Stimulated activated naive CD8-positive, alpha-beta T cell treated with anti-CD3 and anti-CD28 coated beads, Interleukin-15, amount 100 ng/mL, for 72 hours (primary cell): ENCODE data around the gene SRSF4.
A peak's percentile ranks its signal among the peaks of the same experiment; 100 is the strongest.

Experiments
- ATAC-seq: fragments of 150-1000 bp; cut with Tn5 transposase; 2 replicates; pipeline ENCODE4 v1.10.0; 2021; ENCODE audit warnings: mild to moderate bottlenecking, moderate library complexity
- DNase-seq, 2 donors: peaks; one replicate each; pipeline ENCODE4 v3.0.0; 2021 to 2022
- H3K27ac Mint-ChIP-seq, 2 donors: one replicate each; pipeline ENCODE4 v1.8.0; 2022; ENCODE audit warnings: mild to moderate bottlenecking in 2 of 2, mixed read lengths in 2 of 2, moderate library complexity in 2 of 2
- H3K27me3 Mint-ChIP-seq: one replicate; pipeline ENCODE4 v1.8.0; 2022; ENCODE audit warnings: mixed read lengths
- H3K4me1 Mint-ChIP-seq: one replicate; pipeline ENCODE4 v1.8.0; 2022; ENCODE audit warnings: mild to moderate bottlenecking, mixed read lengths
- H3K4me3 Mint-ChIP-seq, 2 donors: one replicate each; pipeline ENCODE4 v1.8.0; 2022; ENCODE audit warnings: mild to moderate bottlenecking in 2 of 2, mixed read lengths in 2 of 2, moderate library complexity in 1 of 2
- H3K9me3 Mint-ChIP-seq, 2 donors: one replicate each; pipeline ENCODE4 v1.8.0; 2022; ENCODE audit warnings: mixed read lengths in 2 of 2

The SRSF4 gene

DNA sequence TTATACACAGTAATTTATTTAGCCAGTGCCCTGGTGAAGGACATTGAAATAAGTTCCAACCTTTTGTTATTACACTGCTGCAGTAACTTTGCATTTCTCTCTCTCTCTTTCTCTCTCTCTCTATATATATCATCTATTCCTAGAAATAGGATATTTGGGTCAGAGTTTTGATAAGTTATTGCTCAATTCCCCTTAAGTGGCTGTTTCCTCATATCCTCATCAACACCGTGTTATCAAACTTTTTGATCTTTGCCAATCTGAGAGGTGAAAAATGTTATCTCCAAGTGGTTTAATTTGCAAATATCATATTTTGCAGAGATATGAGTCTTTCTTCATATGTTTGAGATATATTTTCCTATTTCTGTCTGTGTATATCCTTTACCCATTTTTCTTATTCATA is 1.6 kb upstream of the SRSF4 start:
- no peaks in the 10 kb centered on the region for H3K9me3 Mint-ChIP-seq
- H3K27me3 Mint-ChIP-seq = no peaks in the 10 kb centered on the region
- peak overlapping the region in 1 of 2 donors; percentile 95 for H3K4me3 Mint-ChIP-seq
- H3K4me1 Mint-ChIP-seq = peaks cover 27% of the 10 kb centered on the region
- no peak for ATAC-seq
- no peak for DNase-seq
- H3K27ac Mint-ChIP-seq = no peak overlapping the region

GRCh38 chr1:29180497-29181412 is 945 bp downstream of the SRSF4 start:
- ATAC-seq = no peak
- Mint-ChIP-seq H3K4me1 (peaks cover 49% of the 10 kb centered on the region), H3K4me3 (peak overlapping the region; percentile 91 to 95), H3K27ac (peak overlapping the region; percentile 98 to 99), H3K9me3 (no peaks in the 10 kb centered on the region), H3K27me3 (no peaks in the 10 kb centered on the region)
- DNase-seq = no peak

- DNase-seq (no peak), ATAC-seq (no peak)
- Mint-ChIP-seq H3K27me3 (no peaks in the 10 kb centered on the region), H3K4me3 (peak overlapping the region; percentile 91 to 95), H3K4me1 (peaks cover 49% of the 10 kb centered on the region), H3K9me3 (no peaks in the 10 kb centered on the region), H3K27ac (peak overlapping the region; percentile 74 to 98)
Measured at GRCh38 chr1:29179641-29180184, 2.0 kb downstream of the SRSF4 start.

DNA sequence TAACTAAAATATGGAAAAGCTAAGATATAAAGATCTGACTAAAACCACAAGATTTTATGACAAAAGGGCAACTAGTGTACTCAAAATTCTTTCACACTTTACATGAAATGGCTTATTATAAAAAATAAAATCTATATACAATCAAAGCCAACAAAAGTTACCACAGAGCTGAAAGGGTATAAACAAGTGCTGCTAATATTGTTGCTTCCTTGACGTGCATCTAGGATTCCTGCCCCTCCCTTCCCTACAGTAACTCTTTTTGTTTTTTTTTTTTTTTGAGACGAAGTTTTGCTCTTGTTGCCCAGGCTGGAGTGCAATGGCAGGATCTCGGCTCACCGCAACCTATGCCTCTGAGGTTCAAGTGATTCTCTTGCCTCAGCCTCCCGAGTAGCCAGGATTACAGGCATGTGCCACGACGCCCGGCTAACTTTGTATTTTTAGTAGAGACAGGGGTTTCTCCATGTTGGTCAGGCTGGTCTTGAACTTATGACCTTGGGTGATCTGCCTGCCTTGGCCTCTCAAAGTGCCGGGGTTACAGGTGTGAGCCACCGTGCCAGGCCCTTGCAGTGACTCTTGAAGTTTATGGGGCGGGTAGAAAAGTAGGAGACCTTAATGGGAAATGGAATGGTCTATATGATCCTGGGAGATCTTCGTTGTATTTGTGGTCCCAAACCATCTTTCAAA is 4.5 kb downstream of the SRSF4 start:
- Mint-ChIP-seq H3K27ac (peak overlapping the region; percentile 47 to 90), H3K27me3 (no peaks in the 10 kb centered on the region), H3K9me3 (no peaks in the 10 kb centered on the region), H3K4me1 (peaks cover 58% of the 10 kb centered on the region), H3K4me3 (peak overlapping the region; percentile 54 to 62)
- ATAC-seq (no peak), DNase-seq (no peak)

- no peak overlapping the region for H3K27ac Mint-ChIP-seq
- ATAC-seq (no peak), DNase-seq (no peak)
- H3K9me3 Mint-ChIP-seq = no peaks in the 10 kb centered on the region
- H3K4me1 Mint-ChIP-seq = peaks cover 61% of the 10 kb centered on the region
- H3K4me3 Mint-ChIP-seq = no peak overlapping the region
- no peaks in the 10 kb centered on the region for H3K27me3 Mint-ChIP-seq
Measured at GRCh38 chr1:29176576-29176975, 5.1 kb downstream of the SRSF4 start.

DNA sequence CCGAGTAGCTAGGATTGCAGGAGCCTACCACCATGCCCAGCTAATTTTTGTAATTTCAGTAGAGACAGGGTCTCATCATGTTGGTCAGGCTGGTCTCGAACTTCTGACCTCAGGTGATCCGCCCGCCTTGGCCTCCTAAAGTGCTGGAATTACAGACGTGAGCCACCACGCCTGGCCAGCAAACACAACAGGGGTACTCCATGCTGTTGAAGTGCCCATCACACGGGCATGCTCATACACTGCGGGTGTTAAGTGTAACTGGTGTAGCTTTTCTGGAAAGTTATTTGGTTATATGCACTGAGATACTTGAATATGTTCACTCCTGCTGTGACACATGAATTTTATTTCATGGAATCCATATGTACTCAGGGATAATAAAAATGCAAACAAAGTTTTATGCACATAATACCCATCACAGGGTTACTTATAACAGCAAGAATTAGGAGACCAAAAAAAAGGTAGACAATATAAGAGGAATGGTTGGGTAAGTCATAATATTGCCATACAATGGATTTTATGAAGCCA is 9.2 kb downstream of the SRSF4 start:
- Mint-ChIP-seq H3K4me3 (peak overlapping the region; percentile 31 to 35), H3K9me3 (no peaks in the 10 kb centered on the region), H3K4me1 (peaks cover 65% of the 10 kb centered on the region), H3K27me3 (no peaks in the 10 kb centered on the region), H3K27ac (no peak overlapping the region)
- ATAC-seq (no peak), DNase-seq (no peak)

- Mint-ChIP-seq H3K4me3 (peak overlapping the region; percentile 2 to 66), H3K27me3 (no peaks in the 10 kb centered on the region), H3K9me3 (no peaks in the 10 kb centered on the region), H3K27ac (no peak overlapping the region), H3K4me1 (peaks cover 67% of the 10 kb centered on the region)
- peak; percentile 52 for ATAC-seq
- no peak for DNase-seq
Measured at GRCh38 chr1:29171521-29171920, 10.2 kb downstream of the SRSF4 start.

GRCh38 chr1:29171089-29171488 is 10.6 kb downstream of the SRSF4 start:
- H3K4me1 Mint-ChIP-seq = peaks cover 68% of the 10 kb centered on the region
- no peak for ATAC-seq
- H3K4me3 Mint-ChIP-seq = peak overlapping the region in 1 of 2 donors; percentile 10

GRCh38 chr1:29169976-29170375 is 11.7 kb downstream of the SRSF4 start:
- H3K4me3 Mint-ChIP-seq = no peak overlapping the region
- ATAC-seq (no peak), DNase-seq (no peak)
- no peaks in the 10 kb centered on the region for H3K27me3 Mint-ChIP-seq
- no peaks in the 10 kb centered on the region for H3K9me3 Mint-ChIP-seq
- no peak overlapping the region for H3K27ac Mint-ChIP-seq
- peaks cover 76% of the 10 kb centered on the region for H3K4me1 Mint-ChIP-seq

More at GRCh38 chr1:29171089-29171488, 10.6 kb downstream of the SRSF4 start:
- Mint-ChIP-seq H3K27me3 (no peaks in the 10 kb centered on the region), H3K27ac (no peak overlapping the region), H3K9me3 (no peaks in the 10 kb centered on the region)
- no peak for DNase-seq

- no peak for DNase-seq
- no peak for ATAC-seq
- Mint-ChIP-seq H3K27ac (no peak overlapping the region), H3K27me3 (no peaks in the 10 kb centered on the region), H3K4me1 (peaks cover 82% of the 10 kb centered on the region), H3K9me3 (no peaks in the 10 kb centered on the region), H3K4me3 (no peak overlapping the region)
Measured at GRCh38 chr1:29167904-29168303, 13.8 kb downstream of the SRSF4 start.

DNA sequence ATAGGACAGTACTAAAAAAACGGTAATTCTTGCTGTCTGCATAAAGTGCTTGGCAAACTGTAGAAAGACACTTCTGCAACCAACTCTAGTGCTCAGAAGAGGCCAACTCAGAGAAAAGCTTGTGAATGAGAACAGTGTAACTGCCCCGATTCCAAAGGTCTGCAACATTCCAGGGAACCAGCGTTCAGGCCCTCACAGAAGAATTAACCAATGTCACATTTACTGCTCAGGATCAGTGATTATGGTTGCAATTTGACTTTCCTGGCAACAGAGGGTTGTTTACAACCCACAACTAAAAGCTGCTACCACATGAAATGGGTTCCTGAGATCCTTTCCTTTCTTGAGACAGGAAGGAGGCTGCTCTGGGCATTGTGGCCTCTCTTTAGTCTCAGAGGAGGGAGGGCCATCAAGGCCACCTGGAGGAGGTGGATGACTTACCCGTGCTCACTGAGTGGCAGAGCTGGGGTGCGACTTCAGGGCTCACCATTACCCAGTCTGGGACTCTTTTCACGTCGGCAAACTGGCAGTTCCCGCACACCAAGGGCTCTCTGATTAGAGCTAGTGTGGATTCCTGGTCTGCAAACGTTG is 15.3 kb downstream of the SRSF4 start:
- Mint-ChIP-seq H3K27me3 (no peaks in the 10 kb centered on the region), H3K4me3 (no peak overlapping the region), H3K4me1 (peaks cover 68% of the 10 kb centered on the region), H3K27ac (no peak overlapping the region), H3K9me3 (no peaks in the 10 kb centered on the region)
- DNase-seq = no peak
- ATAC-seq = no peak

GRCh38 chr1:29164588-29164987 is 17.1 kb downstream of the SRSF4 start:
- Mint-ChIP-seq H3K9me3 (no peaks in the 10 kb centered on the region), H3K4me3 (peak overlapping the region in 1 of 2 donors; percentile 10), H3K27me3 (no peaks in the 10 kb centered on the region), H3K27ac (peak overlapping the region; percentile 40 to 92), H3K4me1 (peaks cover 50% of the 10 kb centered on the region)
- no peak for DNase-seq
- no peak for ATAC-seq

GRCh38 chr1:29162476-29163138 is 19.1 kb downstream of the SRSF4 start:
- Mint-ChIP-seq H3K4me3 (no peak overlapping the region), H3K27me3 (no peaks in the 10 kb centered on the region), H3K4me1 (peaks cover 39% of the 10 kb centered on the region), H3K9me3 (no peaks in the 10 kb centered on the region), H3K27ac (peak overlapping the region in 1 of 2 donors; percentile 25)
- no peak for DNase-seq
- ATAC-seq = no peak

- Mint-ChIP-seq H3K9me3 (no peaks in the 10 kb centered on the region), H3K4me1 (peaks cover 34% of the 10 kb centered on the region), H3K4me3 (no peak overlapping the region), H3K27ac (no peak overlapping the region), H3K27me3 (no peaks in the 10 kb centered on the region)
- ATAC-seq = no peak
- DNase-seq = no peak
Measured at GRCh38 chr1:29162025-29162424, 19.7 kb downstream of the SRSF4 start.

GRCh38 chr1:29159773-29160172 is 21.9 kb downstream of the SRSF4 start:
- no peak overlapping the region for H3K27ac Mint-ChIP-seq
- DNase-seq = no peak
- no peaks in the 10 kb centered on the region for H3K9me3 Mint-ChIP-seq
- H3K4me1 Mint-ChIP-seq = peaks cover 11% of the 10 kb centered on the region
- H3K27me3 Mint-ChIP-seq = no peaks in the 10 kb centered on the region
- ATAC-seq = no peak
- no peak overlapping the region for H3K4me3 Mint-ChIP-seq
